ENCODE data around the gene SLC5A9. TPM values are rescaled to one million over a fixed set of nuclear protein-coding genes. Genes with fewer than 3 reads are reported as not detected.

Gene SLC5A9
- total and polyA plus RNA-seq, 2 experiments from 2014 or later, result 0.10 TPM

DNA sequence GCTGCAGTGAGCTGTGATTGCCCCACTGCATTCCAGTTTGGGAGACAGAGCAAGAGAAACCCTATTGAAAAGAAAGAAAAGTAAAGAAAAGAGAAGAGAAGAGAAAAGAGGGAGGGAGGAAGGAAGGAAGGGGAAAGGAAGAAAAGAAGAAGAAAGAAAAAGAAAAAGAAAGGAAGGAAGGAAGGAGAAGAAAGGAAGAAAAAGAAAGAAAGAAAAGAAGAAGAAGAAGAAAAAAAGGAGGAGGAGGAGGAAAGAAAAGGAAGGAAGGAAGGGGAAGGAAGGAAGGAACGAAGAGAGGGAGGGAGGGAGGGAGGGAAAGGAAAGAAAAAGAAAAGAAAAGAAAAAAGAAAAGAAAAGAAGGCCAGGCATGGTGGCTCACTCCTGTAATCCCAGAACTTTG, 10.2 kb downstream of the SLC5A9 start (continued):
- TF ChIP-seq, protein P1, sequence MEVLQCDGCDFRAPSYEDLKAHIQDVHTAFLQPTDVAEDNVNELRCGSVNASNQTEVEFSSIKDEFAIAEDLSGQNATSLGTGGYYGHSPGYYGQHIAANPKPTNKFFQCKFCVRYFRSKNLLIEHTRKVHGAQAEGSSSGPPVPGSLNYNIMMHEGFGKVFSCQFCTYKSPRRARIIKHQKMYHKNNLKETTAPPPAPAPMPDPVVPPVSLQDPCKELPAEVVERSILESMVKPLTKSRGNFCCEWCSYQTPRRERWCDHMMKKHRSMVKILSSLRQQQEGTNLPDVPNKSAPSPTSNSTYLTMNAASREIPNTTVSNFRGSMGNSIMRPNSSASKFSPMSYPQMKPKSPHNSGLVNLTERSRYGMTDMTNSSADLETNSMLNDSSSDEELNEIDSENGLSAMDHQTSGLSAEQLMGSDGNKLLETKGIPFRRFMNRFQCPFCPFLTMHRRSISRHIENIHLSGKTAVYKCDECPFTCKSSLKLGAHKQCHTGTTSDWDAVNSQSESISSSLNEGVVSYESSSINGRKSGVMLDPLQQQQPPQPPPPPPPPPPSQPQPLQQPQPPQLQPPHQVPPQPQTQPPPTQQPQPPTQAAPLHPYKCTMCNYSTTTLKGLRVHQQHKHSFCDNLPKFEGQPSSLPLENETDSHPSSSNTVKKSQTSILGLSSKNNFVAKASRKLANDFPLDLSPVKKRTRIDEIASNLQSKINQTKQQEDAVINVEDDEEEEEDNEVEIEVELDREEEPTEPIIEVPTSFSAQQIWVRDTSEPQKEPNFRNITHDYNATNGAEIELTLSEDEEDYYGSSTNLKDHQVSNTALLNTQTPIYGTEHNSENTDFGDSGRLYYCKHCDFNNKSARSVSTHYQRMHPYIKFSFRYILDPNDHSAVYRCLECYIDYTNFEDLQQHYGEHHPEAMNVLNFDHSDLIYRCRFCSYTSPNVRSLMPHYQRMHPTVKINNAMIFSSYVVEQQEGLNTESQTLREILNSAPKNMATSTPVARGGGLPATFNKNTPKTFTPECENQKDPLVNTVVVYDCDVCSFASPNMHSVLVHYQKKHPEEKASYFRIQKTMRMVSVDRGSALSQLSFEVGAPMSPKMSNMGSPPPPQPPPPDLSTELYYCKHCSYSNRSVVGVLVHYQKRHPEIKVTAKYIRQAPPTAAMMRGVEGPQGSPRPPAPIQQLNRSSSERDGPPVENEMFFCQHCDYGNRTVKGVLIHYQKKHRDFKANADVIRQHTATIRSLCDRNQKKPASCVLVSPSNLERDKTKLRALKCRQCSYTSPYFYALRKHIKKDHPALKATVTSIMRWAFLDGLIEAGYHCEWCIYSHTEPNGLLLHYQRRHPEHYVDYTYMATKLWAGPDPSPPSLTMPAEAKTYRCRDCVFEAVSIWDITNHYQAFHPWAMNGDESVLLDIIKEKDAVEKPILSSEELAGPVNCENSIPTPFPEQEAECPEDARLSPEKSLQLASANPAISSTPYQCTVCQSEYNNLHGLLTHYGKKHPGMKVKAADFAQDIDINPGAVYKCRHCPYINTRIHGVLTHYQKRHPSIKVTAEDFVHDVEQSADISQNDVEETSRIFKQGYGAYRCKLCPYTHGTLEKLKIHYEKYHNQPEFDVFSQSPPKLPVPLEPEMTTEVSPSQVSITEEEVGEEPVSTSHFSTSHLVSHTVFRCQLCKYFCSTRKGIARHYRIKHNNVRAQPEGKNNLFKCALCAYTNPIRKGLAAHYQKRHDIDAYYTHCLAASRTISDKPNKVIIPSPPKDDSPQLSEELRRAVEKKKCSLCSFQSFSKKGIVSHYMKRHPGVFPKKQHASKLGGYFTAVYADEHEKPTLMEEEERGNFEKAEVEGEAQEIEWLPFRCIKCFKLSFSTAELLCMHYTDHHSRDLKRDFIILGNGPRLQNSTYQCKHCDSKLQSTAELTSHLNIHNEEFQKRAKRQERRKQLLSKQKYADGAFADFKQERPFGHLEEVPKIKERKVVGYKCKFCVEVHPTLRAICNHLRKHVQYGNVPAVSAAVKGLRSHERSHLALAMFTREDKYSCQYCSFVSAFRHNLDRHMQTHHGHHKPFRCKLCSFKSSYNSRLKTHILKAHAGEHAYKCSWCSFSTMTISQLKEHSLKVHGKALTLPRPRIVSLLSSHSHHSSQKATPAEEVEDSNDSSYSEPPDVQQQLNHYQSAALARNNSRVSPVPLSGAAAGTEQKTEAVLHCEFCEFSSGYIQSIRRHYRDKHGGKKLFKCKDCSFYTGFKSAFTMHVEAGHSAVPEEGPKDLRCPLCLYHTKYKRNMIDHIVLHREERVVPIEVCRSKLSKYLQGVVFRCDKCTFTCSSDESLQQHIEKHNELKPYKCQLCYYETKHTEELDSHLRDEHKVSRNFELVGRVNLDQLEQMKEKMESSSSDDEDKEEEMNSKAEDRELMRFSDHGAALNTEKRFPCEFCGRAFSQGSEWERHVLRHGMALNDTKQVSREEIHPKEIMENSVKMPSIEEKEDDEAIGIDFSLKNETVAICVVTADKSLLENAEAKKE (CRISPR knock-in tag; IDR thresholded peaks at IDR 0.05), result no peak
- no peak for TF ChIP-seq ZNF331 (CRISPR knock-in tag; IDR thresholded peaks at IDR 0.05; ENCODE audit: low read depth)
- TF ChIP-seq, protein P2, sequence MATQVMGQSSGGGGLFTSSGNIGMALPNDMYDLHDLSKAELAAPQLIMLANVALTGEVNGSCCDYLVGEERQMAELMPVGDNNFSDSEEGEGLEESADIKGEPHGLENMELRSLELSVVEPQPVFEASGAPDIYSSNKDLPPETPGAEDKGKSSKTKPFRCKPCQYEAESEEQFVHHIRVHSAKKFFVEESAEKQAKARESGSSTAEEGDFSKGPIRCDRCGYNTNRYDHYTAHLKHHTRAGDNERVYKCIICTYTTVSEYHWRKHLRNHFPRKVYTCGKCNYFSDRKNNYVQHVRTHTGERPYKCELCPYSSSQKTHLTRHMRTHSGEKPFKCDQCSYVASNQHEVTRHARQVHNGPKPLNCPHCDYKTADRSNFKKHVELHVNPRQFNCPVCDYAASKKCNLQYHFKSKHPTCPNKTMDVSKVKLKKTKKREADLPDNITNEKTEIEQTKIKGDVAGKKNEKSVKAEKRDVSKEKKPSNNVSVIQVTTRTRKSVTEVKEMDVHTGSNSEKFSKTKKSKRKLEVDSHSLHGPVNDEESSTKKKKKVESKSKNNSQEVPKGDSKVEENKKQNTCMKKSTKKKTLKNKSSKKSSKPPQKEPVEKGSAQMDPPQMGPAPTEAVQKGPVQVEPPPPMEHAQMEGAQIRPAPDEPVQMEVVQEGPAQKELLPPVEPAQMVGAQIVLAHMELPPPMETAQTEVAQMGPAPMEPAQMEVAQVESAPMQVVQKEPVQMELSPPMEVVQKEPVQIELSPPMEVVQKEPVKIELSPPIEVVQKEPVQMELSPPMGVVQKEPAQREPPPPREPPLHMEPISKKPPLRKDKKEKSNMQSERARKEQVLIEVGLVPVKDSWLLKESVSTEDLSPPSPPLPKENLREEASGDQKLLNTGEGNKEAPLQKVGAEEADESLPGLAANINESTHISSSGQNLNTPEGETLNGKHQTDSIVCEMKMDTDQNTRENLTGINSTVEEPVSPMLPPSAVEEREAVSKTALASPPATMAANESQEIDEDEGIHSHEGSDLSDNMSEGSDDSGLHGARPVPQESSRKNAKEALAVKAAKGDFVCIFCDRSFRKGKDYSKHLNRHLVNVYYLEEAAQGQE (IDR thresholded peaks at IDR 0.05; ENCODE audit: unreplicated experiment), result no peak
- TF ChIP-seq CREB1 (CRISPR knock-in tag; IDR thresholded peaks at IDR 0.05; ENCODE audit: low read depth), result no peak
- TF ChIP-seq NANOG (IDR thresholded peaks at IDR 0.05; ENCODE audit: borderline replicate concordance), result no peak
- TF ChIP-seq ZNF114 (CRISPR knock-in tag; IDR thresholded peaks at IDR 0.05), result no peak
- no peak for TF ChIP-seq POLR2AphosphoS5 (IDR thresholded peaks at IDR 0.05; ENCODE audit: low read depth)
- TF ChIP-seq EZH2phosphoT487 (IDR thresholded peaks at IDR 0.05; ENCODE audit: unreplicated experiment), result no peak
- TF ChIP-seq, protein P3, sequence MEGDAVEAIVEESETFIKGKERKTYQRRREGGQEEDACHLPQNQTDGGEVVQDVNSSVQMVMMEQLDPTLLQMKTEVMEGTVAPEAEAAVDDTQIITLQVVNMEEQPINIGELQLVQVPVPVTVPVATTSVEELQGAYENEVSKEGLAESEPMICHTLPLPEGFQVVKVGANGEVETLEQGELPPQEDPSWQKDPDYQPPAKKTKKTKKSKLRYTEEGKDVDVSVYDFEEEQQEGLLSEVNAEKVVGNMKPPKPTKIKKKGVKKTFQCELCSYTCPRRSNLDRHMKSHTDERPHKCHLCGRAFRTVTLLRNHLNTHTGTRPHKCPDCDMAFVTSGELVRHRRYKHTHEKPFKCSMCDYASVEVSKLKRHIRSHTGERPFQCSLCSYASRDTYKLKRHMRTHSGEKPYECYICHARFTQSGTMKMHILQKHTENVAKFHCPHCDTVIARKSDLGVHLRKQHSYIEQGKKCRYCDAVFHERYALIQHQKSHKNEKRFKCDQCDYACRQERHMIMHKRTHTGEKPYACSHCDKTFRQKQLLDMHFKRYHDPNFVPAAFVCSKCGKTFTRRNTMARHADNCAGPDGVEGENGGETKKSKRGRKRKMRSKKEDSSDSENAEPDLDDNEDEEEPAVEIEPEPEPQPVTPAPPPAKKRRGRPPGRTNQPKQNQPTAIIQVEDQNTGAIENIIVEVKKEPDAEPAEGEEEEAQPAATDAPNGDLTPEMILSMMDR (conservative IDR thresholded peaks at IDR 0.05; ENCODE audit: low read depth in 2 of 2), result no peak

Data from GM23338 (cell line).